ENCODE data around the gene TCF7L1. TPM values are rescaled to one million over a fixed set of nuclear protein-coding genes. Genes with fewer than 3 reads are reported as not detected.
A peak's percentile ranks its signal among the peaks of the same experiment; 100 is the strongest.

The TCF7L1 gene
- total RNA-seq, 4 donors from 2014 or later = 0.29 to 4.0 (median 1.3) TPM

- Histone ChIP-seq H3K27me3 (no peaks in the 10 kb centered on the region), H3K4me3 (no peak overlapping the region), H3K9me3 (no peaks in the 10 kb centered on the region), H3K4me1 (peaks cover 5 to 42% (median 17%) of the 10 kb centered on the region in 3 donors), H3K27ac (no peak overlapping the region), H3K36me3 (no peaks in the 10 kb centered on the region)
- TF ChIP-seq CTCF (IDR thresholded peaks at IDR 0.05) (no peak), POLR2A (IDR thresholded peaks at IDR 0.05) (no peak)
- 66 to 95% methylated on average over 4 to 5 of the region's 7 CpGs for WGBS, 2 donors
- no peak for DNase-seq
- intact Hi-C loops (cut with DNase I) = no loop called here
Measured at GRCh38 chr2:85282914-85283313, 149.7 kb downstream of the TCF7L1 start.

GRCh38 chr2:85283641-85284040 is 150.4 kb downstream of the TCF7L1 start:
- Histone ChIP-seq H3K36me3 (no peaks in the 10 kb centered on the region), H3K4me1 (peaks cover 0 to 40% (median 13%) of the 10 kb centered on the region in 3 donors), H3K27ac (no peak overlapping the region), H3K9me3 (no peaks in the 10 kb centered on the region), H3K27me3 (no peaks in the 10 kb centered on the region), H3K4me3 (no peak overlapping the region)
- no peak for DNase-seq
- WGBS, 2 donors = 83 to 89% methylated on average over 6 to 8 of the region's 8 CpGs
- TF ChIP-seq POLR2A (IDR thresholded peaks at IDR 0.05) (no peak), CTCF (IDR thresholded peaks at IDR 0.05) (no peak)
- intact Hi-C loops (cut with DNase I) = no loop called here

- Histone ChIP-seq H3K36me3 (no peaks in the 10 kb centered on the region), H3K27ac (peak overlapping the region in 3 of 4 donors; percentile 83 to 88 (median 83)), H3K27me3 (no peaks in the 10 kb centered on the region), H3K4me3 (no peak overlapping the region), H3K4me1 (peaks cover 0 to 64% (median 20%) of the 10 kb centered on the region in 3 donors), H3K9me3 (no peaks in the 10 kb centered on the region)
- WGBS, 2 donors = 46 to 59% methylated on average over 8 of the region's 8 CpGs
- no peak for DNase-seq
- intact Hi-C loops (cut with DNase I) = loop anchor here (5.0 kb wide), 1 partner anchor 155 kb away; the partner anchor contains the start of gene TCF7L1
- no peak for TF ChIP-seq CTCF (IDR thresholded peaks at IDR 0.05)
- TF ChIP-seq POLR2A (IDR thresholded peaks at IDR 0.05) = no peak
Measured at GRCh38 chr2:85286918-85287317, 153.7 kb downstream of the TCF7L1 start.

- intact Hi-C loops (cut with DNase I) = loop anchor here (5.0 kb wide), 1 partner anchor 155 kb away; the partner anchor contains the start of gene TCF7L1
Measured at GRCh38 chr2:85287721-85288120, 154.5 kb downstream of the TCF7L1 start.

More at GRCh38 chr2:85287721-85288120, 154.5 kb downstream of the TCF7L1 start:
- Histone ChIP-seq H3K27ac (peak overlapping the region; percentile 74 to 88 (median 83)), H3K4me1 (peaks cover 0 to 64% (median 20%) of the 10 kb centered on the region in 3 donors), H3K27me3 (no peaks in the 10 kb centered on the region), H3K4me3 (peak overlapping the region in 1 of 4 donors; percentile 14), H3K9me3 (no peaks in the 10 kb centered on the region), H3K36me3 (no peaks in the 10 kb centered on the region)
- 45 to 58% methylated on average over 7 of the region's 7 CpGs for WGBS, 2 donors
- no peak for DNase-seq
- no peak for TF ChIP-seq CTCF (IDR thresholded peaks at IDR 0.05)
- TF ChIP-seq POLR2A (IDR thresholded peaks at IDR 0.05) = no peak

Measured in esophagus squamous epithelium (tissue), 5 donors.